SU-DHL-6 (cell line): ENCODE results near the gene NDUFS3.

Experiments
- H2AFZ ChIP-seq: fragments of 200-600 bp; sonication (generic); 2 replicates; pipeline ENCODE4 v1.6.1; 2014; ENCODE audit warnings: low read depth, mild to moderate bottlenecking, moderate library complexity, mixed read lengths, antibody characterized with exemption, low read length; ENCODE audit not compliant: severe bottlenecking
- H3F3A ChIP-seq: fragments of 200-600 bp; shearing (Covaris generic); 2 replicates; pipeline ENCODE4 v1.6.0; 2016; ENCODE audit warnings: antibody characterized with exemption, mild to moderate bottlenecking; ENCODE audit not compliant: insufficient read depth
- H3K27ac ChIP-seq: fragments of 200-600 bp; sonication (generic); 2 replicates; pipeline ENCODE4 v1.5.1; 2016; ENCODE audit warnings: low read depth, mild to moderate bottlenecking, low read length, moderate library complexity, mixed read lengths
- H3K27me3 ChIP-seq: fragments of 200-600 bp; sonication (generic), shearing (Covaris generic); 2 replicates; pipeline ENCODE4 v1.6.0; 2014; ENCODE audit warnings: mild to moderate bottlenecking, low read length
- H3K36me3 ChIP-seq: fragments of 200-600 bp; sonication (generic); 2 replicates; pipeline ENCODE4 v1.6.1; 2014; ENCODE audit warnings: mild to moderate bottlenecking, low read length, mixed read lengths
- H3K4me2 ChIP-seq: fragments of 300-600, 200-600 bp; shearing (Covaris generic), sonication (generic); 2 replicates; pipeline ENCODE4 v1.6.0; 2014; ENCODE audit warnings: low read length, low read depth, mild to moderate bottlenecking; ENCODE audit not compliant: poor library complexity, severe bottlenecking
- H3K4me3 ChIP-seq: fragments of 200-600 bp; sonication (generic); 2 replicates; pipeline ENCODE4 v1.5.1; 2014; ENCODE audit warnings: antibody characterized with exemption, low read length, mild to moderate bottlenecking, mixed read lengths; ENCODE audit not compliant: insufficient read depth, poor library complexity, severe bottlenecking
- H3K79me2 ChIP-seq: fragments of 200-600 bp; sonication (generic); 2 replicates; pipeline ENCODE4 v1.6.1; 2014; ENCODE audit warnings: mild to moderate bottlenecking, low read length, moderate library complexity; ENCODE audit not compliant: insufficient read depth
- H3K9ac ChIP-seq: fragments of 200-600 bp; sonication (generic); 2 replicates; pipeline ENCODE4 v1.7.0; 2014; ENCODE audit warnings: mild to moderate bottlenecking, low read length
- H3K9me2 ChIP-seq: fragments of 200-600 bp; sonication (generic); replicated peaks from 2 replicates; pipeline ENCODE4 v1.6.1; 2014; ENCODE audit warnings: low read length; ENCODE audit not compliant: insufficient read depth
- H3K9me3 ChIP-seq: fragments of 200-600 bp; sonication (generic); 2 replicates; pipeline ENCODE4 v1.6.1; 2014; ENCODE audit warnings: low read length, mixed read lengths; ENCODE audit not compliant: insufficient read depth
- H4K20me1 ChIP-seq: fragments of 200-600 bp; sonication (generic); 2 replicates; pipeline ENCODE4 v1.6.1; 2014; ENCODE audit warnings: low read depth, mild to moderate bottlenecking, antibody characterized with exemption, low read length, moderate library complexity, mixed read lengths
- CTCF ChIP-seq: fragments of 200-600 bp; sonication (generic); IDR thresholded peaks from one replicate; pipeline ENCODE4 v1.5.1; 2017; ENCODE audit warnings: antibody characterized with exemption, mild to moderate bottlenecking, low read length, moderate library complexity; ENCODE audit not compliant: insufficient read depth, poor library complexity, severe bottlenecking
- EZH2phosphoT487 ChIP-seq: fragments of 200-600 bp; sonication (generic), shearing (Covaris generic); conservative IDR thresholded peaks from 2 replicates; pipeline ENCODE4 v1.6.1; 2018; ENCODE audit warnings: mild to moderate bottlenecking, antibody characterized with exemption, low read length, moderate library complexity, mixed read lengths

The NDUFS3 gene

GRCh38 chr11:47593934-47594855 lies 15.3 kb downstream of the NDUFS3 start, which contains the start of gene C1QTNF4:
Gene C1QTNF4, minus strand, starts transcription at chr11:47594411. Its CDS starts 3,601 bp downstream, at chr11:47590810.
- H3K27ac ChIP-seq, result no peak within 1 kb of the TSS
- no peaks in the 10 kb centered on the region for H3K27me3 ChIP-seq
- no peaks in the 10 kb centered on the region for H3K79me2 ChIP-seq
- H3K9me3 ChIP-seq, result no peaks in the 10 kb centered on the region
- H4K20me1 ChIP-seq, result no peaks in the 10 kb centered on the region
- H3K9me2 ChIP-seq, result no peaks in the 10 kb centered on the region
- no peak within 1 kb of the TSS for H3K4me2 ChIP-seq
- no peak within 1 kb of the TSS for H3K4me3 ChIP-seq
- H3F3A ChIP-seq, result no peaks in the 10 kb centered on the region
- no peak within 1 kb of the TSS for H2AFZ ChIP-seq
- H3K36me3 ChIP-seq, result no peaks in the 10 kb centered on the region
- H3K9ac ChIP-seq, result no peak within 1 kb of the TSS
- TF ChIP-seq EZH2phosphoT487, result no peak
- no peak for TF ChIP-seq CTCF

- no peak overlapping the region for H2AFZ ChIP-seq
- H3K4me2 ChIP-seq, result no peak overlapping the region
- no peaks in the 10 kb centered on the region for H3F3A ChIP-seq
- no peaks in the 10 kb centered on the region for H3K27me3 ChIP-seq
- no peak overlapping the region for H3K9ac ChIP-seq
- H3K9me3 ChIP-seq, result no peaks in the 10 kb centered on the region
- no peaks in the 10 kb centered on the region for H3K36me3 ChIP-seq
- no peaks in the 10 kb centered on the region for H4K20me1 ChIP-seq
- H3K9me2 ChIP-seq, result no peaks in the 10 kb centered on the region
- no peak overlapping the region for H3K4me3 ChIP-seq
- no peak for TF ChIP-seq CTCF
- no peak for TF ChIP-seq EZH2phosphoT487
- no peaks in the 10 kb centered on the region for H3K79me2 ChIP-seq
- no peak overlapping the region for H3K27ac ChIP-seq
Measured at GRCh38 chr11:47595029-47595428, 16.2 kb downstream of the NDUFS3 start.

- no peaks in the 10 kb centered on the region for H4K20me1 ChIP-seq
- TF ChIP-seq CTCF, result no peak
- TF ChIP-seq EZH2phosphoT487, result no peak
- H3K27ac ChIP-seq, result no peak overlapping the region
- H3F3A ChIP-seq, result no peaks in the 10 kb centered on the region
- no peaks in the 10 kb centered on the region for H3K27me3 ChIP-seq
- H3K9me2 ChIP-seq, result no peaks in the 10 kb centered on the region
- H2AFZ ChIP-seq, result no peak overlapping the region
- H3K79me2 ChIP-seq, result no peaks in the 10 kb centered on the region
- no peaks in the 10 kb centered on the region for H3K36me3 ChIP-seq
- H3K9ac ChIP-seq, result no peak overlapping the region
- H3K4me3 ChIP-seq, result no peak overlapping the region
- no peaks in the 10 kb centered on the region for H3K9me3 ChIP-seq
- H3K4me2 ChIP-seq, result no peak overlapping the region
Measured at GRCh38 chr11:47595967-47596366, 17.1 kb downstream of the NDUFS3 start.
